ENCODE measurements around the gene TTC28. TPM values are rescaled to one million over a fixed set of nuclear protein-coding genes. Genes with fewer than 3 reads are reported as not detected.

Gene TTC28
- total RNA-seq, 2 experiments from 2014 or later: 0.67 to 0.72 TPM

- CTCF ChIA-PET: interaction anchor here (0.6 kb wide), 1 partner anchor 128 kb away, joined by 5 read pairs; no protein-coding TSS in a partner anchor
- POLR2A ChIA-PET: no interaction called here
These were observed 671.0 kb downstream of the TTC28 start for GRCh38 chr22:28008649-28009048.

- CTCF ChIA-PET: no interaction called here
- POLR2A ChIA-PET: no interaction called here
These were observed 671.6 kb downstream of the TTC28 start for GRCh38 chr22:28008056-28008455.

- ChIA-PET CTCF (no interaction called here), POLR2A (no interaction called here)
These were observed 673.4 kb downstream of the TTC28 start for GRCh38 chr22:28006271-28006670.

GRCh38 chr22:28005513-28005912 lies 674.1 kb downstream of the TTC28 start:
- POLR2A ChIA-PET: no interaction called here
- CTCF ChIA-PET: no interaction called here

- POLR2A ChIA-PET: no interaction called here
- CTCF ChIA-PET: no interaction called here
These were observed 675.6 kb downstream of the TTC28 start for GRCh38 chr22:28004021-28004420.

- ChIA-PET POLR2A (interaction anchor here (0.7 kb wide), 1 partner anchor 88 kb away, joined by 3 read pairs; no protein-coding TSS in a partner anchor), CTCF (no interaction called here)
These were observed 676.6 kb downstream of the TTC28 start for GRCh38 chr22:28002863-28003565.

- ChIA-PET CTCF (no interaction called here), POLR2A (interaction anchor here (0.7 kb wide), 1 partner anchor 88 kb away, joined by 3 read pairs; no protein-coding TSS in a partner anchor)
These were observed 677.4 kb downstream of the TTC28 start for GRCh38 chr22:28002181-28002700.

GRCh38 chr22:28001171-28001835 lies 678.3 kb downstream of the TTC28 start:
- ChIA-PET POLR2A (no interaction called here), CTCF (interaction anchor here (0.8 kb wide), 1 partner anchor 227 kb away, joined by 4 read pairs; no protein-coding TSS in a partner anchor)

GRCh38 chr22:28000361-28000760 lies 679.3 kb downstream of the TTC28 start:
- POLR2A ChIA-PET: no interaction called here
- CTCF ChIA-PET: interaction anchor here (0.8 kb wide), 1 partner anchor 227 kb away, joined by 4 read pairs; no protein-coding TSS in a partner anchor

GRCh38 chr22:27999876-28000275 lies 679.8 kb downstream of the TTC28 start:
- POLR2A ChIA-PET: no interaction called here
- CTCF ChIA-PET: no interaction called here

GRCh38 chr22:27998511-27999410 lies 680.9 kb downstream of the TTC28 start:
- CTCF ChIA-PET: no interaction called here

GRCh38 chr22:27997538-27997937 lies 682.1 kb downstream of the TTC28 start:
- CTCF ChIA-PET: no interaction called here
- POLR2A ChIA-PET: no interaction called here

More at GRCh38 chr22:27998511-27999410, 680.9 kb downstream of the TTC28 start:
- POLR2A ChIA-PET: no interaction called here

- ChIA-PET POLR2A (no interaction called here), CTCF (no interaction called here)
These were observed 682.7 kb downstream of the TTC28 start for GRCh38 chr22:27996981-27997380.

- POLR2A ChIA-PET: no interaction called here
These were observed 683.1 kb downstream of the TTC28 start for GRCh38 chr22:27996529-27996925.

GRCh38 chr22:27995801-27996528 lies 683.7 kb downstream of the TTC28 start:
- ChIA-PET CTCF (no interaction called here), POLR2A (no interaction called here)

More at GRCh38 chr22:27996529-27996925, 683.1 kb downstream of the TTC28 start:
- CTCF ChIA-PET: no interaction called here

GRCh38 chr22:27994481-27995331 lies 684.9 kb downstream of the TTC28 start:
- CTCF ChIA-PET: no interaction called here
- POLR2A ChIA-PET: interaction anchor here (0.6 kb wide), 1 partner anchor 176 kb away, joined by 3 read pairs; no protein-coding TSS in a partner anchor

GRCh38 chr22:27993774-27994350 lies 685.8 kb downstream of the TTC28 start:
- ChIA-PET CTCF (no interaction called here), POLR2A (no interaction called here)

GRCh38 chr22:27993201-27993635 lies 686.4 kb downstream of the TTC28 start:
- POLR2A ChIA-PET: no interaction called here
- CTCF ChIA-PET: no interaction called here
